HG03066 (cell line): ENCODE measurements around the gene TCF12.
"Not testable (repeated sequence)": the region's sequence is repeated elsewhere in the genome, so short reads cannot be mapped to it uniquely, and the experiment has no call there.

Experiments
- ATAC-seq: cut with Tn5 transposase; IDR thresholded peaks from one replicate; pipeline ENCODE4 v1.9.1; 2021; ENCODE audit warnings: low read depth; ENCODE audit not compliant: unreplicated experiment

Gene TCF12

DNA sequence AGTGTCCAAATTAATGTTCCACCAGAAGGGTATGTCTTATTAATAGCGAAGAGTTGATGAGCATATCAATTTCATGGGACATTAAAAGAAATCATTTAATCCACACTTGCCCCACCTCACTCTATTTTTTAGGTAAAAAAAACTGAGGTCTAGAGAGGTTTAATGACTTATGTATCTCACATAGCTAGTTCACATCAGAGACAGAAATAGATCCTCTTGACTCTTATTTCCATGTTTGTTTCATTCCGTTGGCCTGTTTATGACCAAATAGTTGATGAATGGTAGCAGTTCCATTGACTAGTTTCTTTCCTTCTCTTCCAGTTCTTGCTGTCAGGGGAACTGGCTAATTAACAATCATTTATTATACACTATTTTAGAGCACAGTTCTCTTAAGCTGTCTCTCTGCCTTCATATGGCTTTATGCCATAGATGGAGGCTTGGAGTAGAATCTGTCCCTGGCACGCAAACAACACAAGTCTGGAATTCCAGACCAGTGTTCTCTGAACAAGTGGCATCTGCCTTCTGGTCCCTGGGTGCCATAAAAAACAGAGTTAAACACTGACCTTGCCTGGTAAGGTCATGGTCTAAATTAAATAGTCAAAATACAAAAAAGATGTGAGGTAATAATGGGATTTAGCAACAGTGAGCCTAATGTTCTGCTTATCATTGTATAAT, 237.9 kb downstream of the TCF12 start:
- ATAC-seq, result no peak

DNA sequence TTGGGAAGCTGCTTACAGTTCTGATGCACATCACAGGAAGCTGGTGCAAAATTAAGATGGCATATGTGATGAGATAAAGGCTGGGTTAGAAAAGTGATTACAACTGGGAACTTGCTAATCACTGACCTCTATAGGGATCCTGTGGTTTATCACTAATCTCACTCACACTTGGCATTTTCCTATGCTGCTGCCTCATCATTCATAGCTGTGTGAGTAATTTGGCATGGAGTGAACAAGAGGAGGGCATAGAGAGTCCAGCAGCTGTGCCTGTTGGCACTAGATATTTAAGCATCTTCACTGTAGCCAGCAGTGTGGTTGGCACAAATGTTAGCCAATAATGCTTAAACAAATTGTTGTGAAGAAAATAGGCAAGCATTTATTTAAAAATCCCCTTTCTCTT, 240.1 kb downstream of the TCF12 start:
- ATAC-seq, result no peak

- no peak for ATAC-seq
Measured at GRCh38 chr15:57158997-57159668, 240.7 kb downstream of the TCF12 start.

- ATAC-seq, result no peak
Measured at GRCh38 chr15:57159767-57160166, 241.3 kb downstream of the TCF12 start.

GRCh38 chr15:57160823-57161560, 242.5 kb downstream of the TCF12 start:
- no peak for ATAC-seq

- not testable (repeated sequence) for ATAC-seq
Measured at GRCh38 chr15:57164251-57164650, 245.8 kb downstream of the TCF12 start.

DNA sequence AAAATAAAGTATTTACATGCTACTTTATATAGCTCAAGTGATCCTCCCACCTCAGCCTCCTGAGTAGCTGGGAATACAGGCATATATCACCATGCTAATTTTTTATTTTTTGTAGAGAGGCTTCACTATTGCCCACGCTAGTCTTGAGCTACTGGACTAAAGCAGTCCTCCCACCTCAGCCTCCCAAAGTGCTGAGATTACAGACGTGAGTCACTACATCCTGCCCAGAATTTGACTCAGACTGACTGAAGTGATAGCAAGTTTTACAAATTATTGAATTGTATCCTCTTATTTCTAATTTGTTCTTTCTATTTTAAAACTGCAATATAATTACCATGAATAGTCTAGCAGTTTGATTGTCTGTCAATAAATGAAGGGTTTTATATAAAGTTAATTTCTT, 247.5 kb downstream of the TCF12 start:
- no peak for ATAC-seq

- ATAC-seq, result no peak
Measured at GRCh38 chr15:57167821-57168395, 249.5 kb downstream of the TCF12 start.

DNA sequence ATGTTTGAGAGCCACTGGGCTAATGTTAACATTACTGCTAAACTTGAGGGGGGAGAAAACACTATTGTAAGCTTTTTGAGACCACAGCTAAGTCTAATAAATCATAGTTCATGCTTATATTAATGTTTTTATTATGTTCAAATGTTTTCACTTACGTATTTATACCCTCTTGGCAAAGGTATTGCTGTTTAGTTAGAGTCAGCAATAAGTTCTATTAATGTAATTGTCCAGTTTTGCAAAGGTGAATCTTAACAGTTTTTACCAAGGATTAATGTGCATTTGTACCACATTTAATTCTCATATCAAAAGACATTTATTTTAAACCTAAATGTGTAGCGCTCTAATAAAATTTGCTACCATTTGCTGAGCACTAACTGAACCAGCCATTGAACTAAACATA, 251.2 kb downstream of the TCF12 start:
- no peak for ATAC-seq

GRCh38 chr15:57171426-57171825, 253.0 kb downstream of the TCF12 start:
- no peak for ATAC-seq

DNA sequence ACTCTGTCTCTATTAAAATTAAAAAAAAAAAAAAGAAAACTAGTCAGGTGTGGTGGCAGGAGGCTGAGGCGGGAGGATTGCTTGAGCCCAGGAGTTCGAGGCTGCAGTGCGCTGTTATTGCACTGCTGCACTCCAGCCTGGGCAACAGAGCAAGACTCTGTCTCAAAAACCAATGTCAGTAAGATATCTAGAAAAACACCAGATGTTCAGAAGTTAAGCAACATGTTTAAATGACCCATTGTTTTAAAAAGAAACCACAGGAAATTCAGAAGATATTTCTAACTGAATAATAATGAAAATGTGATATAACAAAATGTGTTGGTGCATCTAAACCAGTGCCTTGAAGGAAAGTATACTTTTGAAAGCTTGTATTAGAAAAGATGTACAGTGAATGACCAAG, 254.5 kb downstream of the TCF12 start:
- ATAC-seq, result no peak

DNA sequence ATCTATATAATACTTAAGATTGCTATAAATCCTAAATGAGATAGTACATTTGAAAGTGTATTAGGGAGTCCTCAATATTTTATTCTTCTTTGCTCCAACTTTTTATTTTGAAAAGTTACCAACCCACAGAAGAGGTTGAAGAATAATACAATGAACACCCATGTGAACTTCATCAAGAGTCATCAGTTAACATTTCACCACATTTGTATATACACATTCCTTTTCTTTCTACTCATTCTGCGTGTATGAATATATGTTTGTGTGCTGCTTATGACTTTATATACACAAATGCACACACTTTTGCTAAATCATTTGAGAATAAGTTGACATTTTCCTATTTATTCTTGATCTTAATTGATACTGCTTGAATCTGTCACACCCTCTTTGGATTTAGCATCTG, 264.6 kb downstream of the TCF12 start:
- ATAC-seq, result no peak

- ATAC-seq, result no peak
Measured at GRCh38 chr15:57183614-57184344, 265.3 kb downstream of the TCF12 start.

DNA sequence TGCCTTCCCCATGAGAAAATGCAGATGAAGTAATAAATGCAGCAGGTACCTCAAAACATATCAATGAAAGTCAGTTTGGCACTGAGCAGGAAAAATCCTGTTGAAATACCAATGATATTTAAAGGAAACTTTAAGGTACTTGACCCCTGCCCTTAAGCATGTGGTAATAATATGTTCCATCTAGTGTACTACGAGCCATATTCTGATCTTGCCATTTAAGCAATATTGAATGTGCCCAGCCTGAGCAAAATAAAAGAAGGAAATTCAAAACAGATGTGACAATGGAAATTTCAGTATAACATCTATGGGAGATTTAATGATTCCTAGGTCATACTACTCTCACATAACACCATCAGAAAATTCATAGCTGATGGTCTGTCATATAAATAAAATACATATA, 266.1 kb downstream of the TCF12 start:
- ATAC-seq, result no peak

DNA sequence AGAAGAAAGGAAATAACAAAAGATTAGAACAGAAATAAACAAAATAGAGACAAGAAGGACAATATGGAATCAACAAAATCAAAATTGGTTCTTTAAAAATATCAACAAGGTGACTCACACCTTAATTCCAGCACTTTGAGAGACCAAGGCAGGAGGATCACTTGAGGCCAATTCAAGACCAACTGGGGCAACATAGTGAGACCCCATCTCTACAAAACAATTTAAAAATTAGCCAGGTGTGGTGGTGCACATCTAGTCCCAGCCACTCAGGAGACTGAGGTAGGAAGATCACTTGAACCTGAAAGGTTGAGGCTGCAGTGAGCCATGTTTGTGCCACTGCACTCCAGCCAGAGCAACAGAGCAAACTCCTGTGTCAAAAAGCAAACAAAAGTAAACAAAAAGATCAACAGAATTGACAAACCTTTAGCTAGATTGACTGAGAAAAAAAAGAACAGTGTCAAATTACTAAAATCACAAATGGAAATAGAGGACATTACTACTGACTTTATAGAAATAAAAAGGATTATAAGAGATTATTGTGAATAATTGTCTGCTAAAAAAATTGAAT, 267.1 kb downstream of the TCF12 start:
- no peak for ATAC-seq

DNA sequence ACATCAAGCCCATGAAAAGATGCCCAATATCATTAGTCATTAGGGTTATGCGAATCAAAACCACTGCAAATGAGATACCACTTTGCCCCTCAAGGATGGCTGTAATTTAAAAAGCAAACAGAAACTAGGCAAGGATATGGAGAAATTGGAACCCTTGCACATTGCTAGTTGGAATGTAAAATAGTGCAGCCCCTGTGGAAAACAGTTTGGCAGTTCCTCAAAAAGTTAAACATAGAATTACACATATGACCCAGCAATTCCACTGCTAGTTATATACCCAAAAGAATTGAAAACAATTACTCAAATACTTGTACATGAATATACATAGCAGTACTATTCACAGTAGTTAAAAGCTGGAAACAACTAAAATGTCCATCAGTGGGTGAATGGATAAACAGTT, 271.0 kb downstream of the TCF12 start:
- ATAC-seq, result no peak

DNA sequence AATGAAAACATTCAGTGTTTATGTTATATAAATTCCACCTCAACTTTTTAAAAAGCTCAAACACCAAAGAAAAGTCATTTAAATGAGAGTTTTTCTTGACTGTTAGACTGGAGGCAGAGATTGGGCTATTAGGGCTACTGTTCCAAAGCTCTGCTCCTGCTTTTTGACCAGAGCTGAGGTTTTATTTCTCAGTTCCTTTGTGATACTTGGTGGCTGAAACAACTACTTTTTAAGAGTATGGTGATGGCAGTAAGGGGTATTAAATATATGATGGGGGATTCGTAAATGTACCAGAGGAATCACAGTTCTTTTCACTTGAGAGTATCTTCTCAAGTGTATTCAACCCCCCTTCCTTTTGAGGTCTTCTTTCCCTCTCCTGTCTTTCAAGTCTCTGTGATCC, 271.8 kb downstream of the TCF12 start:
- no peak for ATAC-seq

- ATAC-seq, result no peak
Measured at GRCh38 chr15:57193161-57193560, 274.7 kb downstream of the TCF12 start.

- ATAC-seq, result no peak
Measured at GRCh38 chr15:57195326-57195725, 276.9 kb downstream of the TCF12 start.

- ATAC-seq, result no peak
Measured at GRCh38 chr15:57196865-57197264, 278.4 kb downstream of the TCF12 start.
